DOHH2 (cell line): Measurements from ENCODE around the gene KRT85.

Experiments used
- CTCF ChIP-seq: fragments of 200-600 bp; sonication (generic); IDR thresholded peaks from one replicate; pipeline ENCODE4 v1.5.1; 2014; ENCODE audit warnings: antibody characterized with exemption, mild to moderate bottlenecking, low read depth, low read length; ENCODE audit not compliant: poor library complexity, severe bottlenecking
- EZH2phosphoT487 ChIP-seq: fragments of 200-600 bp; sonication (generic); IDR thresholded peaks from 2 replicates; pipeline ENCODE4 v1.6.1; 2017; ENCODE audit warnings: borderline replicate concordance, mild to moderate bottlenecking, antibody characterized with exemption, low read length, moderate library complexity, mixed read lengths

- no peak for TF ChIP-seq CTCF
- no peak for TF ChIP-seq EZH2phosphoT487
These were observed 22.3 kb upstream of the KRT85 start for GRCh38 chr12:52389313-52390207.
